Effector memory CD4-positive, alpha-beta T cell (primary cell): ENCODE data around the gene ATXN1.

Experiments used
- DNase-seq, 3 donors: peaks; one replicate each; pipeline ENCODE4 v3.0.0-alpha.2; 2020
- H3K27ac ChIP-seq: 2 replicates; pipeline ENCODE4 v1.7.0; 2013; ENCODE audit warnings: mild to moderate bottlenecking, low read length, moderate library complexity; ENCODE audit not compliant: insufficient read depth, poor library complexity, severe bottlenecking
- H3K27me3 ChIP-seq: replicated peaks from 2 replicates; pipeline ENCODE4 v1.7.0; 2013; ENCODE audit warnings: mild to moderate bottlenecking, low read length; ENCODE audit not compliant: insufficient read depth, control insufficient read depth, poor library complexity, severe bottlenecking
- H3K36me3 ChIP-seq: 2 replicates; pipeline ENCODE4 v1.7.0; 2013; ENCODE audit warnings: mild to moderate bottlenecking, low read length, moderate library complexity; ENCODE audit not compliant: control insufficient read depth, insufficient read depth
- H3K4me1 ChIP-seq: 2 replicates; pipeline ENCODE4 v1.7.0; 2013; ENCODE audit warnings: low read length, mild to moderate bottlenecking; ENCODE audit not compliant: control insufficient read depth, insufficient read depth, poor library complexity, severe bottlenecking
- H3K4me3 ChIP-seq: 2 replicates; pipeline ENCODE4 v1.7.0; 2013; ENCODE audit warnings: low read length, low read depth, mild to moderate bottlenecking; ENCODE audit not compliant: insufficient read depth, poor library complexity, severe bottlenecking
- H3K9me3 ChIP-seq: 2 replicates; pipeline ENCODE4 v1.7.0; 2013; ENCODE audit warnings: mild to moderate bottlenecking, low read length, moderate library complexity; ENCODE audit not compliant: control insufficient read depth

The ATXN1 gene

DNA sequence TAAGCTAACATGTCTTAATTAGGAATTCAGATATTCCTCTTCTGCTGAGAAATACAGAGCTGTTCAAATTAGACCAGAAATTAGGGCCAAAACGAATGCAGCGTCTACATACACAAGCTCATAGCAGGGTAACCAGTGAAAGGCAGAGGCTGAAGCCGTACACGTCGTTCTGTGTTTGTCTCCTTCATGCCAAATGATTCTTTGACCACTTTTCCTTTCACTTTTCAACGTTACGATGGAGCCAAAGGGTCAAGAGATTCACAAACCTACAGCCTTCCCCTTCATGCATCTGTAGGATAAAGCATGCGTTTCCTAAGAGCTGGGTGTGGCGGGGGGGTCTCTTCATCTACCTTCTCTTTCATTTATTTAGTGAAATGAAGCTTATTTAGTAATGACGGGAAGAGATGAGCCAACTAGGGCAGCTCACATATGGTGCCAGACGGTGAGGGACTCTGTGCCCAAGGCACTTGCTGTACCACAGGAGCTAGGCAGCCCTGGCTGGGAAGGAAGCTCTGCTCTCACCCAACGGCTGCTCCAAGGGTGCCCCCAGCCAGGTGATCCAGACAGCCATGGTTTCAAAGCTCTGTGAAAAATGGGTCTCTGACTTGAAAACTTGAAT, 178.0 kb downstream of the ATXN1 start:
- H3K4me3 ChIP-seq: no peak overlapping the region
- no peak overlapping the region for H3K27ac ChIP-seq

DNA sequence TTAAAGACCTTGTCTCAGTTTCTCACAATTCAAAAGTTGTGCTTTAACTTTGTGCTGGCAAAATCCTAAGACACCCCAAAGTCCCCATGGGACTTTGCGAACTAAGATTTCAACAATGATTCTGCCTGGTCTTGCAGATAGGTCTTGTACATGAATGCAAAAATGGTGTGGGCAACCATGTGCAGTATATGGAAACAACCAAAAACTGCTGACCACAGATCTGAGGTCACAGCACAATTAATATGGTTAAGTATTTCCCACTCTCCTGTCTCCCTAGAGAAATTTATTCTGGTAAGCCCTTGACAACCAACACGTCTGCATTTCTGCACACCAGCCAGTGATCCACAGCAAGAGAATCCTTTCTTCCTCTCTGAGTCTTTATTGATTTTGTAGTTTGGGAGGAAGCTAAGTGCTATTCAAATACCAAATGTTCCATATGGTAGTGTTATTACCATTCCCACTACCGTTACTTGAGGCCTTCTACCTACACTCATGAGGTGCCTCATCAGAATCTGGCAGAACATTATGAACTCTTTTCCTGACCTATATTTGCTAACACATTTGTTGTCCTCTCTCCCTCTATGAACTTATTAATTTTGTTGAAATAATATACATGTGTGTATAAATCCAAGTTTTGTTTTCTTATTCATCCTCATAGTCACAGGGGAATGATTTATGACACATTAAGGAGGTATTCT, 178.7 kb downstream of the ATXN1 start:
- H3K27ac ChIP-seq: no peak overlapping the region
- H3K9me3 ChIP-seq: no peaks in the 10 kb centered on the region
- H3K36me3 ChIP-seq: peaks cover 4% of the 10 kb centered on the region
- no peaks in the 10 kb centered on the region for H3K27me3 ChIP-seq
- H3K4me1 ChIP-seq: no peaks in the 10 kb centered on the region
- DNase-seq: no peak
- no peak overlapping the region for H3K4me3 ChIP-seq

More for the DNA sequence above, 178.0 kb downstream of the ATXN1 start:
- H3K4me1 ChIP-seq: no peaks in the 10 kb centered on the region
- DNase-seq: no peak
- H3K9me3 ChIP-seq: no peaks in the 10 kb centered on the region
- H3K27me3 ChIP-seq: no peaks in the 10 kb centered on the region
- peaks cover 4% of the 10 kb centered on the region for H3K36me3 ChIP-seq

GRCh38 chr6:16578695-16579285, 182.5 kb downstream of the ATXN1 start:
- no peaks in the 10 kb centered on the region for H3K9me3 ChIP-seq

GRCh38 chr6:16576451-16577368, 184.6 kb downstream of the ATXN1 start:
- Histone ChIP-seq H3K9me3 (no peaks in the 10 kb centered on the region), H3K4me1 (no peaks in the 10 kb centered on the region), H3K27ac (no peak overlapping the region), H3K36me3 (peaks cover 4% of the 10 kb centered on the region), H3K4me3 (no peak overlapping the region), H3K27me3 (no peaks in the 10 kb centered on the region)
- DNase-seq: no peak

More at GRCh38 chr6:16578695-16579285, 182.5 kb downstream of the ATXN1 start:
- DNase-seq: no peak
- no peaks in the 10 kb centered on the region for H3K27me3 ChIP-seq
- H3K27ac ChIP-seq: no peak overlapping the region
- H3K4me1 ChIP-seq: no peaks in the 10 kb centered on the region
- peaks cover 4% of the 10 kb centered on the region for H3K36me3 ChIP-seq
- H3K4me3 ChIP-seq: no peak overlapping the region

- no peak overlapping the region for H3K4me3 ChIP-seq
- no peak for DNase-seq
- H3K4me1 ChIP-seq: no peaks in the 10 kb centered on the region
- H3K36me3 ChIP-seq: peaks cover 2% of the 10 kb centered on the region
- no peaks in the 10 kb centered on the region for H3K27me3 ChIP-seq
- no peaks in the 10 kb centered on the region for H3K9me3 ChIP-seq
- no peak overlapping the region for H3K27ac ChIP-seq
Observed at GRCh38 chr6:16575655-16576054, 185.6 kb downstream of the ATXN1 start.

DNA sequence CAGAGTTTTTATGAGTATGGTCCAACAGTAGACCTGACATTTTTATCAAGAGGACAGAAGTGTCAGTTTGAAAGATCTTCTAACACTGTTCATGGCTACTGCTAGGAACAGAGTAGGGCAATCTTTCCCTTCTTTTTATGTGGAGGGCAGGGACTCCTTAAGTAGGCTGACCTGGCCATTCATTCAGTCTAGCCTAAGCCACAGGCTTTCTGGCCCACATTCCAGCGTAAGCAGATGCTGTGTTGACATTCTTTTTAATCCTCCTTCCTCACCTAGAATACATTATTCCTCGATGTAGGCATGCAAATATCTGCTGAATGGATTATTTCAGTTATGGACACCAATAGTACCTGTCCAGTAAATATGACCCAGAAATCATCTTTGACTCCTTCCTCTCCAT, 188.3 kb downstream of the ATXN1 start:
- Histone ChIP-seq H3K9me3 (no peaks in the 10 kb centered on the region), H3K27me3 (no peaks in the 10 kb centered on the region), H3K27ac (no peak overlapping the region), H3K4me1 (no peaks in the 10 kb centered on the region), H3K36me3 (no peaks in the 10 kb centered on the region), H3K4me3 (no peak overlapping the region)
- no peak for DNase-seq

DNA sequence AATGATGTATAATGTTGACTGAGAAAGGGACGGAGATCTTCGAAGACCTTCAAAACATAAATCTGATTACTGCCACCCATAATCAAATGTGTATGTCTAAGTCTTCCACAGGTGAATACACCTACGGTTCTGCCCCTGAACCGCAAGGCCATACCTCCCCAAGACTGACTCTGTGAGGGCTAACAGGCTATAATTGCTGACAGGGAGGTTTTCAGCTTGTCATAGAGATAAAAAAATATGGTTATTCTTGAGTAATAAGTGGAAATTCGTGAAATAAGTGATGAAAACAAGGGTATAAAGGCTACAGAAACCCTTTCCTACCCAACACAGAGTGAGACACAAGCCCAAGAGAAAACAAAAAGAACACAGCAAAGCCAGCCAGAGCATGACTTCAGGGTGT, 188.9 kb downstream of the ATXN1 start:
- Histone ChIP-seq H3K4me3 (no peak overlapping the region), H3K27ac (no peak overlapping the region), H3K4me1 (no peaks in the 10 kb centered on the region), H3K9me3 (no peaks in the 10 kb centered on the region), H3K27me3 (no peaks in the 10 kb centered on the region), H3K36me3 (no peaks in the 10 kb centered on the region)
- DNase-seq: no peak

DNA sequence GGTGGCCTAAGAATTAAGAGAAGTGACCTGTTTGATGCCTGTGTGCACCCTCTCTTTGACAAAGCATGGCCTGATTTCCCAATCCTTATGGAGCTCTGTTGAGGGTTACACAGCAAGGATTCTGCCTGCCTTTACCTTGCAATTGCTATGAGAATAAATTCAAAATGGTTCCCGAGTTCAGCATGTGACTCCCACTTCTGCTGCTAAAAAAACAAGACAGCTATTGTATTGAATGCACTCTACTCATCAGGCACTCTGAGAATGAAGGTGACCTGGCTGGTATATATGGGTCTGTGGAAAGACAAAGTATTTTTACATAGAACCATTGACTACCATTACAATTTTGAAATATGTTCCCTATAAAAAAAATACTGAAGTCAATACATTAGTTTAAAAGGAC, 190.3 kb downstream of the ATXN1 start:
- DNase-seq: no peak
- no peaks in the 10 kb centered on the region for H3K9me3 ChIP-seq
- H3K4me3 ChIP-seq: no peak overlapping the region

DNA sequence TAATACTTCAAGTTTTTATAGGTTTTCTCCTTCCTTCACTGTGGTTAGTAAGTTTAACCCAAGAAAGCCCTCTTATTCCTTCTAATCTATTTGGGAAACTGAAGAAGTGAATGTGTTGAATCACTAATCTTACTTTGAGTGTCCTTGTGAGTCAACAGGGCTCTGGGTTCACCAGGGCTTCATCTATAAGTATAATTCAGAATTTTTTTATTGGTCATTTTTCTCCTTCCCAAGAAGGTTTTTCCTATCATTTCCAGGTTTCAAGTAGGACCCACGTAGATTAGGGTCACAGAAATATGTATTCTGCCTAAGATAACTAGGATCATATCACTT, 191.1 kb downstream of the ATXN1 start:
- no peaks in the 10 kb centered on the region for H3K27me3 ChIP-seq
- H3K36me3 ChIP-seq: no peaks in the 10 kb centered on the region
- no peaks in the 10 kb centered on the region for H3K9me3 ChIP-seq
- no peaks in the 10 kb centered on the region for H3K4me1 ChIP-seq
- no peak overlapping the region for H3K27ac ChIP-seq
- no peak for DNase-seq
- H3K4me3 ChIP-seq: no peak overlapping the region

More for the DNA sequence above, 190.3 kb downstream of the ATXN1 start:
- Histone ChIP-seq H3K36me3 (no peaks in the 10 kb centered on the region), H3K4me1 (no peaks in the 10 kb centered on the region), H3K27ac (no peak overlapping the region), H3K27me3 (no peaks in the 10 kb centered on the region)
